ENCODE data around the gene TBL2.
"Not testable (repeated sequence)": the region's sequence is repeated elsewhere in the genome, so short reads cannot be mapped to it uniquely, and the experiment has no call there.

TBL2 gene

GRCh38 chr7:73570977-73571376, 7.4 kb downstream of the TBL2 start:
- DNase-seq (ENCODE audit: insufficient read length, low spot score) (no peak), FAIRE-seq (no peak)

GRCh38 chr7:73570521-73570920, 7.9 kb downstream of the TBL2 start:
- DNase-seq (ENCODE audit: insufficient read length, low spot score), result no peak
- no peak for FAIRE-seq

- DNase-seq (ENCODE audit: insufficient read length, low spot score) (no peak), FAIRE-seq (no peak)
Measured at GRCh38 chr7:73569042-73569608, 9.3 kb downstream of the TBL2 start.

GRCh38 chr7:73567846-73568685, 10.3 kb downstream of the TBL2 start:
- FAIRE-seq (no peak), DNase-seq (ENCODE audit: insufficient read length, low spot score) (no peak)

- DNase-seq (ENCODE audit: insufficient read length, low spot score) (no peak), FAIRE-seq (no peak)
Measured at GRCh38 chr7:73567140-73567539, 11.2 kb downstream of the TBL2 start.

- not testable (repeated sequence) for FAIRE-seq; DNase-seq (ENCODE audit: insufficient read length, low spot score)
Measured at GRCh38 chr7:73566431-73566830, 11.9 kb downstream of the TBL2 start.

- FAIRE-seq, result no peak
- no peak for DNase-seq (ENCODE audit: insufficient read length, low spot score)
Measured at GRCh38 chr7:73565675-73566340, 12.6 kb downstream of the TBL2 start.

GRCh38 chr7:73560109-73560835, 18.1 kb downstream of the TBL2 start:
- FAIRE-seq, result no peak
- no peak for DNase-seq (ENCODE audit: insufficient read length, low spot score)

GRCh38 chr7:73557397-73558257, 20.8 kb downstream of the TBL2 start, which contains the start of gene BCL7B:
Gene BCL7B, minus strand, starts transcription at chr7:73557690. Its CDS starts 112 bp downstream, at chr7:73557578.
- DNase-seq (ENCODE audit: insufficient read length, low spot score), result peak; percentile 75
- FAIRE-seq, result no peak

GRCh38 chr7:73557108-73557396, 21.3 kb downstream of the TBL2 start:
- DNase-seq (ENCODE audit: insufficient read length, low spot score), result peak; percentile 84
- no peak for FAIRE-seq

- DNase-seq (ENCODE audit: insufficient read length, low spot score) (no peak), FAIRE-seq (no peak)
Measured at GRCh38 chr7:73556208-73557107, 21.9 kb downstream of the TBL2 start.

- no peak for DNase-seq (ENCODE audit: insufficient read length, low spot score)
- no peak for FAIRE-seq
Measured at GRCh38 chr7:73555411-73555982, 22.9 kb downstream of the TBL2 start.

GRCh38 chr7:73550093-73550492, 28.3 kb downstream of the TBL2 start:
- FAIRE-seq; DNase-seq (ENCODE audit: insufficient read length, low spot score): not testable (repeated sequence)

GRCh38 chr7:73549176-73549575, 29.2 kb downstream of the TBL2 start:
- DNase-seq (ENCODE audit: insufficient read length, low spot score) (no peak), FAIRE-seq (no peak)

GRCh38 chr7:73547841-73548240, 30.5 kb downstream of the TBL2 start:
- DNase-seq (ENCODE audit: insufficient read length, low spot score), result no peak
- FAIRE-seq, result no peak

- FAIRE-seq, result no peak
- no peak for DNase-seq (ENCODE audit: insufficient read length, low spot score)
Measured at GRCh38 chr7:73544678-73545077, 33.7 kb downstream of the TBL2 start.

GRCh38 chr7:73541722-73542121, 36.7 kb downstream of the TBL2 start:
- DNase-seq (ENCODE audit: insufficient read length, low spot score) (no peak), FAIRE-seq (no peak)

GRCh38 chr7:73539709-73540108, 38.7 kb downstream of the TBL2 start:
- FAIRE-seq (no peak), DNase-seq (ENCODE audit: insufficient read length, low spot score) (no peak)

GRCh38 chr7:73538510-73538909, 39.9 kb downstream of the TBL2 start:
- not testable (repeated sequence) for DNase-seq (ENCODE audit: insufficient read length, low spot score); FAIRE-seq

Data from HTR-8/SVneo (cell line).